GM19238 (cell line): Measurements from ENCODE around the gene OPN3.

Experiments
- DNase-seq: peaks from one replicate; pipeline ENCODE4 v3.0.0; 2011; ENCODE audit warnings: low spot score; ENCODE audit not compliant: insufficient read length

OPN3 gene

GRCh38 chr1:241645199-241645598, 5.0 kb upstream of the OPN3 start:
- no peak for DNase-seq

- no peak for DNase-seq
These were observed 4.1 kb upstream of the OPN3 start for GRCh38 chr1:241644259-241644658.

GRCh38 chr1:241642593-241642944, 2.4 kb upstream of the OPN3 start:
- no peak for DNase-seq

GRCh38 chr1:241641773-241642592, 1.8 kb upstream of the OPN3 start:
- DNase-seq, result no peak

- no peak for DNase-seq
These were observed 876 bp upstream of the OPN3 start for GRCh38 chr1:241640867-241641622.

GRCh38 chr1:241639623-241640148, 483 bp downstream of the OPN3 start:
- no peak for DNase-seq

- peak; percentile 10 for DNase-seq
These were observed 1.1 kb downstream of the OPN3 start for GRCh38 chr1:241638909-241639622.

- DNase-seq, result no peak
These were observed 2.0 kb downstream of the OPN3 start for GRCh38 chr1:241638099-241638682.

- DNase-seq, result no peak
These were observed 2.6 kb downstream of the OPN3 start for GRCh38 chr1:241637604-241638003.

GRCh38 chr1:241637046-241637590, 3.1 kb downstream of the OPN3 start:
- DNase-seq, result no peak

GRCh38 chr1:241636291-241636690, 3.9 kb downstream of the OPN3 start:
- DNase-seq, result no peak

GRCh38 chr1:241635556-241636152, 4.5 kb downstream of the OPN3 start:
- DNase-seq, result no peak

GRCh38 chr1:241632987-241633386, 7.2 kb downstream of the OPN3 start:
- DNase-seq, result no peak

GRCh38 chr1:241631674-241632073, 8.5 kb downstream of the OPN3 start:
- DNase-seq, result no peak

- DNase-seq, result no peak
These were observed 9.3 kb downstream of the OPN3 start for GRCh38 chr1:241630899-241631298.

- no peak for DNase-seq
These were observed 9.7 kb downstream of the OPN3 start for GRCh38 chr1:241630476-241630875.

GRCh38 chr1:241630005-241630404, 10.2 kb downstream of the OPN3 start:
- DNase-seq, result no peak

GRCh38 chr1:241627453-241628259, 12.5 kb downstream of the OPN3 start:
- DNase-seq, result no peak

- no peak for DNase-seq
These were observed 15.2 kb downstream of the OPN3 start for GRCh38 chr1:241624935-241625334.

- DNase-seq, result no peak
These were observed 17.5 kb downstream of the OPN3 start for GRCh38 chr1:241622669-241623068.
